H9 (cell line): Measurements from ENCODE around the gene BIRC6. TPM values are rescaled to one million over a fixed set of nuclear protein-coding genes. Genes with fewer than 3 reads are reported as not detected.
"Not testable (repeated sequence)": the region's sequence is repeated elsewhere in the genome, so short reads cannot be mapped to it uniquely, and the experiment has no call there.

Source experiments
- DNase-seq: peaks from one replicate; pipeline ENCODE4 v3.0.0-alpha.2; 2017
- H2AFZ ChIP-seq: one replicate; pipeline ENCODE4 v1.6.1; 2013; ENCODE audit warnings: mild to moderate bottlenecking, low read length, control low read depth, moderate library complexity
- H2AK5ac ChIP-seq: 2 replicates; pipeline ENCODE4 v1.6.1; 2013; ENCODE audit warnings: low read length, control low read depth, mixed read lengths; ENCODE audit not compliant: insufficient read length
- H2BK120ac ChIP-seq: one replicate; pipeline ENCODE4 v1.6.1; 2013; ENCODE audit warnings: low read depth, mild to moderate bottlenecking, low read length, control low read depth, inconsistent platforms; ENCODE audit not compliant: poor library complexity, severe bottlenecking
- H2BK12ac ChIP-seq: 2 replicates; pipeline ENCODE4 v1.6.1; 2013; ENCODE audit warnings: low read length, control low read depth, mixed read lengths, low read depth; ENCODE audit not compliant: insufficient read length
- H2BK15ac ChIP-seq: 2 replicates; pipeline ENCODE4 v1.6.1; 2013; ENCODE audit warnings: low read depth, low read length, control low read depth
- H2BK20ac ChIP-seq: one replicate; pipeline ENCODE4 v1.6.1; 2013; ENCODE audit warnings: low read depth, mild to moderate bottlenecking, low read length, control low read depth, inconsistent platforms; ENCODE audit not compliant: poor library complexity, severe bottlenecking
- H2BK5ac ChIP-seq: 2 replicates; pipeline ENCODE4 v1.6.1; 2013; ENCODE audit warnings: low read length, control low read depth, mixed read lengths; ENCODE audit not compliant: insufficient read length
- H3K14ac ChIP-seq: 2 replicates; pipeline ENCODE4 v1.6.1; 2013; ENCODE audit warnings: low read length, control low read depth; ENCODE audit not compliant: insufficient read depth
- H3K18ac ChIP-seq: 2 replicates; pipeline ENCODE4 v1.6.1; 2013; ENCODE audit warnings: low read depth, mild to moderate bottlenecking, mixed read lengths, low read length, control low read depth; ENCODE audit not compliant: insufficient read length
- H3K23ac ChIP-seq: 2 replicates; pipeline ENCODE4 v1.6.1; 2013; ENCODE audit warnings: low read length, control low read depth, mixed read lengths, low read depth; ENCODE audit not compliant: insufficient read length
- H3K23me2 ChIP-seq: 2 replicates; pipeline ENCODE4 v1.6.1; 2013; ENCODE audit warnings: low read depth, mild to moderate bottlenecking, mixed read lengths, low read length, control low read depth; ENCODE audit not compliant: insufficient read length, poor library complexity, severe bottlenecking
- H3K27ac ChIP-seq: 2 replicates; pipeline ENCODE4 v1.5.1; 2013; ENCODE audit warnings: low read length, control low read depth, mixed read lengths, low read depth; ENCODE audit not compliant: insufficient read length
- H3K27me3 ChIP-seq: 2 replicates; pipeline ENCODE4 v1.6.1; 2013; ENCODE audit warnings: low read length, control low read depth, inconsistent platforms; ENCODE audit not compliant: insufficient read depth
- H3K4ac ChIP-seq: 2 replicates; pipeline ENCODE4 v1.6.1; 2013; ENCODE audit warnings: low read depth, mild to moderate bottlenecking, control low read depth, inconsistent platforms, low read length, moderate library complexity
- H3K4me1 ChIP-seq: 2 replicates; pipeline ENCODE4 v1.6.1; 2013; ENCODE audit warnings: low read length, control low read depth, inconsistent platforms; ENCODE audit not compliant: insufficient read depth
- H3K4me2 ChIP-seq: 2 replicates; pipeline ENCODE4 v1.6.1; 2013; ENCODE audit warnings: low read length, control low read depth, mixed read lengths; ENCODE audit not compliant: insufficient read length, insufficient read depth
- H3K56ac ChIP-seq: 2 replicates; pipeline ENCODE4 v1.6.1; 2013; ENCODE audit warnings: low read depth, mild to moderate bottlenecking, mixed read lengths, low read length, control low read depth; ENCODE audit not compliant: insufficient read length
- H3K79me1 ChIP-seq: 2 replicates; pipeline ENCODE4 v1.6.1; 2013; ENCODE audit warnings: low read depth, mild to moderate bottlenecking, moderate library complexity, low read length, control low read depth, inconsistent platforms; ENCODE audit not compliant: insufficient read depth, poor library complexity, severe bottlenecking
- H3K79me2 ChIP-seq: 2 replicates; pipeline ENCODE4 v1.6.1; 2013; ENCODE audit warnings: low read length, control low read depth, inconsistent platforms; ENCODE audit not compliant: insufficient read depth
- H3K9ac ChIP-seq: 2 replicates; pipeline ENCODE4 v1.6.1; 2013; ENCODE audit warnings: low read length, control low read depth, mixed read lengths; ENCODE audit not compliant: insufficient read length; ENCODE audit errors: extremely low read depth
- H3K9me3 ChIP-seq: one replicate; pipeline ENCODE4 v1.6.1; 2013; ENCODE audit warnings: low read depth, low read length, inconsistent platforms; ENCODE audit not compliant: control insufficient read depth
- H3T11ph ChIP-seq: one replicate; pipeline ENCODE4 v1.6.1; 2013; ENCODE audit warnings: mild to moderate bottlenecking, low read length, control low read depth, inconsistent platforms
- H4K20me1 ChIP-seq: one replicate; pipeline ENCODE4 v1.6.1; 2013; ENCODE audit not compliant: control insufficient read depth, insufficient read length, insufficient read depth
- H4K5ac ChIP-seq: 2 replicates; pipeline ENCODE4 v1.6.1; 2013; ENCODE audit warnings: low read depth, mild to moderate bottlenecking, mixed read lengths, low read length, control low read depth; ENCODE audit not compliant: insufficient read length
- H4K8ac ChIP-seq: replicated peaks from 2 replicates; pipeline ENCODE4 v1.6.1; 2013; ENCODE audit warnings: low read length, control low read depth, mixed read lengths, low read depth; ENCODE audit not compliant: insufficient read length
- H4K91ac ChIP-seq: 2 replicates; pipeline ENCODE4 v1.6.1; 2013; ENCODE audit warnings: low read depth, mild to moderate bottlenecking, moderate library complexity, mixed read lengths, low read length, control low read depth; ENCODE audit not compliant: insufficient read length
- H3K27ac Mint-ChIP-seq, 3 experiments: 2 replicates in 2 of 3; 3 replicates in 1 of 3; pipeline ENCODE4 v1.8.0; 2020 to 2021; ENCODE audit warnings: mixed read lengths in 3 of 3, mild to moderate bottlenecking in 1 of 3, moderate library complexity in 1 of 3
- H3K27me3 Mint-ChIP-seq: 2 replicates; pipeline ENCODE4 v1.8.0; 2021; ENCODE audit warnings: low read depth, mild to moderate bottlenecking, moderate library complexity, mixed read lengths
- H3K36me3 Mint-ChIP-seq, 3 experiments: 2 replicates in 2 of 3; 3 replicates in 1 of 3; pipeline ENCODE4 v1.8.0; 2020 to 2021; ENCODE audit warnings: low read depth in 3 of 3, mixed read lengths in 3 of 3; ENCODE audit not compliant: insufficient read depth in 1 of 3
- H3K4me1 Mint-ChIP-seq, 2 experiments: 2 replicates each; pipeline ENCODE4 v1.8.0; 2020; ENCODE audit warnings: mixed read lengths in 2 of 2
- H3K4me3 Mint-ChIP-seq, 2 experiments: 2 replicates in 1 of 2; 3 replicates in 1 of 2; pipeline ENCODE4 v1.8.0; 2020 to 2021; ENCODE audit warnings: mild to moderate bottlenecking in 2 of 2, mixed read lengths in 2 of 2, moderate library complexity in 1 of 2
- H3K9me3 Mint-ChIP-seq, 2 experiments: 2 replicates in 1 of 2; 3 replicates in 1 of 2; pipeline ENCODE4 v1.8.0; 2020; ENCODE audit warnings: mild to moderate bottlenecking in 2 of 2, mixed read lengths in 2 of 2, moderate library complexity in 1 of 2
- CTCF ChIP-seq: fragments of 200-600 bp; sonication (generic); conservative IDR thresholded peaks from 3 replicates; pipeline ENCODE4 v1.8.0; 2021; ENCODE audit warnings: antibody characterized with exemption, mild to moderate bottlenecking
- WGBS: extraction: QIAGEN DNeasy Blood & Tissue Kit; methylation state at CpG from one replicate; pipeline ENCODE4 v1.1.7; 2013; ENCODE audit warnings: missing lambda C conversion rate, low lambda C conversion rate, mixed read lengths; ENCODE audit not compliant: insufficient read length; ENCODE audit errors: extremely low coverage; 5-methylcytosine and 5-hydroxymethylcytosine counted together
- total RNA-seq: library from RNA; stranded (reverse); gene quantifications from 2 replicates; pipeline ENCODE4 v1.2.1, GENCODE V29; 2021

Gene BIRC6
- total RNA-seq, 1 experiment from 2014 or later = 78.8 TPM

- Mint-ChIP-seq H3K27ac (peak overlapping the region in 1 of 3 experiments; percentile 43; a peak in 1 of 7 replicates), H3K4me3 (no peak overlapping the region), H3K9me3 (no peaks in the 10 kb centered on the region), H3K4me1 (no peaks in the 10 kb centered on the region), H3K36me3 (peaks cover 3 to 17% (median 13%) of the 10 kb centered on the region in 3 experiments; a peak in 5 of 7 replicates), H3K27me3 (no peaks in the 10 kb centered on the region)
- Histone ChIP-seq H4K5ac (no peak overlapping the region), H3K4me1 (no peaks in the 10 kb centered on the region; the same call in 1 of the 2 replicates), H3K27ac (no peak overlapping the region), H3K56ac (no peak overlapping the region), H3K4me2 (no peak overlapping the region), H3K27me3 (no peaks in the 10 kb centered on the region), H3K14ac (no peak overlapping the region), H4K91ac (no peak overlapping the region), H3K23ac (no peak overlapping the region), H2BK5ac (no peak overlapping the region), H2BK12ac (no peak overlapping the region), H2BK20ac (no peak overlapping the region), H2AK5ac (no peak overlapping the region), H4K8ac (no peak overlapping the region), H3K18ac (no peak overlapping the region), H3K9me3 (no peaks in the 10 kb centered on the region), H3K23me2 (no peaks in the 10 kb centered on the region), H3T11ph (no peak overlapping the region), H3K79me1 (no peaks in the 10 kb centered on the region), H2BK15ac (no peak overlapping the region), H3K4ac (no peak overlapping the region), H2AFZ (no peak overlapping the region), H3K79me2 (no peaks in the 10 kb centered on the region), H4K20me1 (no peaks in the 10 kb centered on the region), H3K9ac (no peak overlapping the region), H2BK120ac (no peak overlapping the region)
- no peak for TF ChIP-seq CTCF
- no peak for DNase-seq
- WGBS = no CpG with 5 or more reads among the region's 1 CpG
These were observed 101.0 kb downstream of the BIRC6 start for GRCh38 chr2:32457814-32458213.

GRCh38 chr2:32460861-32461260 lies 104.0 kb downstream of the BIRC6 start:
- not testable (repeated sequence) for H3T11ph ChIP-seq, H3K79me2 ChIP-seq, H2AFZ ChIP-seq, H4K5ac ChIP-seq, H3K9me3 ChIP-seq, H2BK15ac ChIP-seq, H3K79me1 ChIP-seq, H2BK5ac ChIP-seq, H3K18ac ChIP-seq, H3K14ac ChIP-seq, H3K4ac ChIP-seq, H2BK20ac ChIP-seq, H3K23me2 ChIP-seq, DNase-seq, H3K4me1 ChIP-seq, H2AK5ac ChIP-seq, H3K27me3 Mint-ChIP-seq, H3K4me3 Mint-ChIP-seq, H3K56ac ChIP-seq, H3K27me3 ChIP-seq, H3K27ac Mint-ChIP-seq, H3K27ac ChIP-seq, H3K4me2 ChIP-seq, H4K91ac ChIP-seq, H3K23ac ChIP-seq, H4K8ac ChIP-seq, H2BK120ac ChIP-seq, H3K9me3 Mint-ChIP-seq, H2BK12ac ChIP-seq, H3K4me1 Mint-ChIP-seq, H3K9ac ChIP-seq, H4K20me1 ChIP-seq
- WGBS = no CpG with 5 or more reads among the region's 2 CpGs
- H3K36me3 Mint-ChIP-seq = peaks cover 20 to 41% (median 34%) of the 10 kb centered on the region in 3 experiments
